ENCODE measurements around the gene ERO1A.
"Not testable (repeated sequence)": the region's sequence is repeated elsewhere in the genome, so short reads cannot be mapped to it uniquely, and the experiment has no call there.

The ERO1A gene

DNA sequence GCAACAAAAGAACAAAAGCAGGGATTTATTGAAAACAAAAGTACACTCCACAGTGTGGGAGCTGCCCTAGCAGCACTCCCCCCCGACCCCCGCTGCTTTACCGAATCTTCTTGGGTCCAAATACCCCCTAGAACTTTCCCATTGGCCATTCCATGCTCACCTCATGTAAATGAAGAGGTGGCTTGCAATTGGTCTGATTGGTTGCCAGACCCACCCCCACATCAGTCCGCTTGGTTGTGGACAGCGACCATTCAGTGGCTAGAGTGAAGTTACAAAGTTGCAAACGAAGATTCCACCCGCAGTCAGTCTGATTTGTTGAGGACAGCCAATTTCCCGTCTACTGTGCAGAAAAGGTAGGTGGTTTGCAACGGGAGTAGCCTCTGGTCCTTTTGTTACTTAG, 38.5 kb upstream of the ERO1A start:
- ChIA-PET POLR2A (no interaction called here), CTCF (no interaction called here)
- no peak overlapping the region for H3K4me3 ChIP-seq (ENCODE audit: low read depth, low read length)
- no peak for DNase-seq (ENCODE audit: low read depth, low spot score)
- TF ChIP-seq, protein P1, sequence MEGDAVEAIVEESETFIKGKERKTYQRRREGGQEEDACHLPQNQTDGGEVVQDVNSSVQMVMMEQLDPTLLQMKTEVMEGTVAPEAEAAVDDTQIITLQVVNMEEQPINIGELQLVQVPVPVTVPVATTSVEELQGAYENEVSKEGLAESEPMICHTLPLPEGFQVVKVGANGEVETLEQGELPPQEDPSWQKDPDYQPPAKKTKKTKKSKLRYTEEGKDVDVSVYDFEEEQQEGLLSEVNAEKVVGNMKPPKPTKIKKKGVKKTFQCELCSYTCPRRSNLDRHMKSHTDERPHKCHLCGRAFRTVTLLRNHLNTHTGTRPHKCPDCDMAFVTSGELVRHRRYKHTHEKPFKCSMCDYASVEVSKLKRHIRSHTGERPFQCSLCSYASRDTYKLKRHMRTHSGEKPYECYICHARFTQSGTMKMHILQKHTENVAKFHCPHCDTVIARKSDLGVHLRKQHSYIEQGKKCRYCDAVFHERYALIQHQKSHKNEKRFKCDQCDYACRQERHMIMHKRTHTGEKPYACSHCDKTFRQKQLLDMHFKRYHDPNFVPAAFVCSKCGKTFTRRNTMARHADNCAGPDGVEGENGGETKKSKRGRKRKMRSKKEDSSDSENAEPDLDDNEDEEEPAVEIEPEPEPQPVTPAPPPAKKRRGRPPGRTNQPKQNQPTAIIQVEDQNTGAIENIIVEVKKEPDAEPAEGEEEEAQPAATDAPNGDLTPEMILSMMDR (IDR thresholded peaks at IDR 0.05; ENCODE audit: insufficient read depth, low read length, missing control alignments) = no peak

DNA sequence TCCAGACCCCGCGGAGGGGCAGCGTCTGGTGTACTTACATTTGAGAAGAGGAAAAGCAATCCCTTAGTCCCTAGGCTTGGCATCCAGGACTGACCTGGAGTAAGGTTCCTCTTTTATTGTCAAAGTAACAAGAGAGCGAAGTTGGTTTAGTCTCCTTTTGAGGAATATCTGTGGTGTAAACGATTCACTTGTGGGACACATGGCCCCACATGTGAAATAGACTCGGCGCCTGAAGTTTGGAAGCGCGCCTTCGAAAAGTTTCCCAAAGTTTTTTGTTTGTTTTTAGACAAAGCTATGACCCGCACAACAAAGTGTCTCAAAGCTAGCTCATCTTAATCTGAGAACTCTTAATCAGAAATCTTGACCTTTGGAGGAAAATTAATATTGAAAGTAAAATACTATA, 35.4 kb upstream of the ERO1A start:
- CTCF ChIA-PET = no interaction called here
- POLR2A ChIA-PET = no interaction called here
- H3K4me3 ChIP-seq (ENCODE audit: low read depth, low read length) = peak overlapping the region; percentile 95
- TF ChIP-seq, protein P1 (IDR thresholded peaks at IDR 0.05; ENCODE audit: insufficient read depth, low read length, missing control alignments) = no peak
- no peak for DNase-seq (ENCODE audit: low read depth, low spot score)

DNA sequence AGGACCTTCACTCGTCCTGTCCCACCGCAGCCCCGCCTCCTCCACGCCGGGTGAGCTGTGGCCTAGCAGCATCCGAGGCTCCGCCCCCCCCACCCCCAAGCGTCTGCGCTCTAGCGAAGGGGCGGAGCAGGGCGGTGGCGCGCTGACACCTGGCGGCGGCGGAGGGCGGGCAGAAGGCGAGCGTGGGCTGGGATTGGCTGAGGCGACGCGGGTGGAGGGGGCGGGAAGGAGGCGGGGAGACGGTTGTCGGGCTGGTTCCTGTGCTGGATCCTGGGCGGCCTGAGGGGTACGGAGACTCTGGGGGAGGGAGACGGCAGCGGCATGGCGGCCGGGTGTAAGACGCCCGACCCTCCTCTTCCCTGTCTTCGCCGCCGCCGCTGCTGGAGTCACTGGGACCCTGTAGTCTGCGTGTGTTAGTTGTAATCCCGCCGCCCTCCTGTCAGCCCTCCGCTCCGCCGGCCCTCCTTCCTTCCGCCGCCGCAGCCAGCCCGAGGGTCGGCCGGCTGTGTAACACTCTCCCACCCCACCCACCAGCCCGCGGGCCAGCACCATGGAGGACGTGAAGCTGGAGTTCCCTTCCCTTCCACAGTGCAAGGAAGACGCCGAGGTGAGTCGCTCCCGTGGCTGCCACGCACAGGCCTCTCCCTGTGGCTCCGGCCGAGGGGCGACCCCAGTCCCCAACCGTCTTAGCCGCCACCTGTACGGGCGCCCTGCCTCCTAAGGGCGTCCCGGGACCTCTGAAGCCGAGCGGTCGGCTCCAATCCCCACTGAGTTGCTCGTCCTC, 34.8 kb upstream of the ERO1A start, which contains the start of gene STYX:
STYX (plus strand) TSS at position 242 of the 784 bp plus-strand sequence; CDS start at position 551, 309 bp downstream.
- H3K4me3 ChIP-seq (ENCODE audit: low read depth, low read length) = peak within 1 kb of the TSS; percentile 95
- DNase-seq (ENCODE audit: low read depth, low spot score) = peak; percentile 82
- POLR2A ChIA-PET = interaction anchor here (0.6 to 1.2 kb wide), 2 partner anchors 35 to 577 kb away, joined by 3 read pairs; partner anchors contain the start of gene ERO1A
- TF ChIP-seq, protein P1 (IDR thresholded peaks at IDR 0.05; ENCODE audit: insufficient read depth, low read length, missing control alignments) = peak; percentile 21
- CTCF ChIA-PET = interaction anchor here (1.4 to 1.5 kb wide), 2 partner anchors 13 to 18 kb away, joined by 3 read pairs; no protein-coding TSS in a partner anchor

DNA sequence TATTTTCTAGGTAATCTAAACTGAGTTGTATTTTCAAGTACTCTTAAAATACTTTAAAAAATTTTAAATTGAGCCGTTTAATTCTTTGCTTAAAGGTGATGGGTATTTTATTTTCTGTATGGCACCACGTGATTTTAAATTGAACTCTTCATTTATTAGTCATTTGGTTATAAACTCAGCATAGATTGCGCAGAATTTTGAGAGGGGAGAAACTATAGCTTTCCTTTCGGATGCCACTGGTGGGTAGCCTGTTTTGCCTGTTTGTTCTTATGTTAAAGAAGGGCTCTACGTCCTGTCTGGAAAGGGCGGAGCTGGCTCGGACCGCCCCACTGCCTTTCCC, 34.2 kb upstream of the ERO1A start:
- POLR2A ChIA-PET = interaction anchor here (0.6 to 1.2 kb wide), 2 partner anchors 34 to 577 kb away, joined by 3 read pairs; partner anchors contain the start of gene ERO1A

DNA sequence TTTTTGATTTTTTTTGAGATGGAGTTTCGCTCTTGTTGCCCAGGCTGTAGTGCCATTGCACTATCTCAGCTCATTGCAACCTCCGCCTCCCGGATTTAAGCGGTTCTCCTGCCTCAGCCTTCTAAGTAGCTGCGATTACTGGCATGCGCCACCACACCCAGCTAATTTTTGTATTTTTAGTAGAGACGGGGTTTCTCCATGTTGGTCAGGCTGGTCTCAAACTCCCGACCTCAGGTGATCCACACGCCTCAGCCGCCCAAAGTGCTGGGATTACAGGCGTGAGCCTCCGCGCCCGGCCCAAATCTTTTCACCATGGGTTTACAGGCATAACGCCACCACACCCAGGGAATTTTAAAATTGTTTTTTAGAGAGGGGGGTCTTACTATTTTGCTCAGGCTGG, 33.7 kb upstream of the ERO1A start:
- H3K4me3 ChIP-seq (ENCODE audit: low read depth, low read length); DNase-seq (ENCODE audit: low read depth, low spot score): not testable (repeated sequence)
- ChIA-PET POLR2A (interaction anchor here (1.2 kb wide), 1 partner anchor 578 kb away, joined by 3 read pairs; no protein-coding TSS in a partner anchor), CTCF (interaction anchor here (1.4 to 1.5 kb wide), 2 partner anchors 12 to 17 kb away, joined by 3 read pairs; no protein-coding TSS in a partner anchor)

More for the DNA sequence above, 34.2 kb upstream of the ERO1A start:
- peak overlapping the region; percentile 42 for H3K4me3 ChIP-seq (ENCODE audit: low read depth, low read length)
- no peak for DNase-seq (ENCODE audit: low read depth, low spot score)
- TF ChIP-seq, protein P1 (IDR thresholded peaks at IDR 0.05; ENCODE audit: insufficient read depth, low read length, missing control alignments) = no peak
- CTCF ChIA-PET = interaction anchor here (1.4 to 1.5 kb wide), 2 partner anchors 13 to 18 kb away, joined by 3 read pairs; no protein-coding TSS in a partner anchor

DNA sequence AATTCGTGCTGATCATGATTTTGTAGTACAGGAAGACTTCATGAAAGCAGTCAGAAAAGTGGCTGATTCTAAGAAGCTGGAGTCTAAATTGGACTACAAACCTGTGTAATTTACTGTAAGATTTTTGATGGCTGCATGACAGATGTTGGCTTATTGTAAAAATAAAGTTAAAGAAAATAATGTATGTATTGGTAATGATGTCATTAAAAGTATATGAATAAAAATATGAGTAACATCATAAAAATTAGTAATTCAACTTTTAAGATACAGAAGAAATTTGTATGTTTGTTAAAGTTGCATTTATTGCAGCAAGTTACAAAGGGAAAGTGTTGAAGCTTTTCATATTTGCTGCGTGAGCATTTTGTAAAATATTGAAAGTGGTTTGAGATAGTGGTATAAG, 32.2 kb upstream of the ERO1A start:
- DNase-seq (ENCODE audit: low read depth, low spot score); POLR2A ChIA-PET; H3K4me3 ChIP-seq (ENCODE audit: low read depth, low read length): not testable (repeated sequence)
- CTCF ChIA-PET = interaction anchor here (1.4 kb wide), 1 partner anchor 10 kb away, joined by 4 read pairs; no protein-coding TSS in a partner anchor

DNA sequence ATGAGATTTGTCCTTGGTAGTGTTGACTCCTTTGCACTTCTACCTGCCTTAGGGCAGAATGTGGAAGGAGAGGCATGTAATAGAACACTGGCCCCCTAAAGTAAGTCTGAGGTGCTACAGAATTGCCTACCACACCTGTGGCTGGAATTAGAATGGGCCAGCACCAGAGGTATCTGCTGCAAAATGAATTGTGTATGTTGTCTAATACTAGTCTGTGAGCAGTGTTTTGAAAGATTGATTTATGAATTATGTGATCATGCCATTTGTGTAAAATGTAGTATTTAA, 28.9 kb upstream of the ERO1A start:
- TF ChIP-seq, protein P1 (IDR thresholded peaks at IDR 0.05; ENCODE audit: insufficient read depth, low read length, missing control alignments) = no peak
- ChIA-PET CTCF (interaction anchor here (1.1 kb wide), 1 partner anchor 8 kb away, joined by 3 read pairs; no protein-coding TSS in a partner anchor), POLR2A (interaction anchor here (0.5 kb wide), 1 partner anchor 8 kb away, joined by 3 read pairs; no protein-coding TSS in a partner anchor)
- no peak overlapping the region for H3K4me3 ChIP-seq (ENCODE audit: low read depth, low read length)
- no peak for DNase-seq (ENCODE audit: low read depth, low spot score)
